Measurements from ENCODE around the gene ANGPTL4. TPM values are rescaled to one million over a fixed set of nuclear protein-coding genes. Genes with fewer than 3 reads are reported as not detected.

Gene ANGPTL4
- total RNA-seq, 1 donor from 2014 or later = 6.3 TPM

DNA sequence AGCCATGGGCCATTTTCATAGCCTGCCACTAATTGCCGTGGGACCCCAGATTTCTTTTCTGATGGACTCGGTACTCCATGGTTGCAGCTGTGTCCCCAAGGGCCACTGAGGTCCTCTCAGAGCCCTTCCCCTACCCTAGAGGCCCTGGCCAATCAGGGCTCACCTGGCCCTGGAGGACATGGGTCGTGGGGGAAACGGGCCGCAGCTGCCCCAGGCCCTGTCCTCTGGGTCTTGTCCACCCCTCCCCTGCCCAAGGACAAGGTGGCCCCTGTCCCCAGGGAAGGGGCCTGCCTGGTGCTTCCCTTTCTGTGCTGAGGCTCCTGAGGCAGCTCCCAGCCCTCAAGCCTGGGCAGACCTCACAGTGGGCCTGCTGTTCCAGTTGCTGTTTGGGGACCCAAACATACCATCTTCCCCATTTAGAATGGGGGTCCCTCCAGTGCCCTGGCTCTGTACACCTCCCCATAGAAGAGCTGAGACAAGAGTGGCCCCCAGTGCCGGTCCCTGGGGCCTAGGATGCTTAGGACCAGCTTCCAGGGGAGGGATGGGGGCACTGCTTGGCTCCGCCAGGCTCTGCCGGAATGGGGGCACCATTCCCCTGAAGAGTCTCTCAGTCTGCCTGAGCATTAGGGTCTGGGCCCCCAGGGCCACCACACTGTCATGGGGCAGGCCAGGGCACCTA, 29.4 kb downstream of the ANGPTL4 start:
- intact Hi-C loops (cut with DNase I) = no loop called here
- TF ChIP-seq, protein P1, sequence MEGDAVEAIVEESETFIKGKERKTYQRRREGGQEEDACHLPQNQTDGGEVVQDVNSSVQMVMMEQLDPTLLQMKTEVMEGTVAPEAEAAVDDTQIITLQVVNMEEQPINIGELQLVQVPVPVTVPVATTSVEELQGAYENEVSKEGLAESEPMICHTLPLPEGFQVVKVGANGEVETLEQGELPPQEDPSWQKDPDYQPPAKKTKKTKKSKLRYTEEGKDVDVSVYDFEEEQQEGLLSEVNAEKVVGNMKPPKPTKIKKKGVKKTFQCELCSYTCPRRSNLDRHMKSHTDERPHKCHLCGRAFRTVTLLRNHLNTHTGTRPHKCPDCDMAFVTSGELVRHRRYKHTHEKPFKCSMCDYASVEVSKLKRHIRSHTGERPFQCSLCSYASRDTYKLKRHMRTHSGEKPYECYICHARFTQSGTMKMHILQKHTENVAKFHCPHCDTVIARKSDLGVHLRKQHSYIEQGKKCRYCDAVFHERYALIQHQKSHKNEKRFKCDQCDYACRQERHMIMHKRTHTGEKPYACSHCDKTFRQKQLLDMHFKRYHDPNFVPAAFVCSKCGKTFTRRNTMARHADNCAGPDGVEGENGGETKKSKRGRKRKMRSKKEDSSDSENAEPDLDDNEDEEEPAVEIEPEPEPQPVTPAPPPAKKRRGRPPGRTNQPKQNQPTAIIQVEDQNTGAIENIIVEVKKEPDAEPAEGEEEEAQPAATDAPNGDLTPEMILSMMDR (IDR thresholded peaks at IDR 0.05) = no peak
- peak overlapping the region; percentile 56 for H3K27ac ChIP-seq
- H3K9me3 ChIP-seq = no peaks in the 10 kb centered on the region
- H3K27me3 ChIP-seq = no peaks in the 10 kb centered on the region
- DNase-seq (no peak), ATAC-seq (no peak)
- peaks cover 74% of the 10 kb centered on the region for H3K4me1 ChIP-seq
- no peaks in the 10 kb centered on the region for H3K36me3 ChIP-seq
- no peak overlapping the region for H3K4me3 ChIP-seq

DNA sequence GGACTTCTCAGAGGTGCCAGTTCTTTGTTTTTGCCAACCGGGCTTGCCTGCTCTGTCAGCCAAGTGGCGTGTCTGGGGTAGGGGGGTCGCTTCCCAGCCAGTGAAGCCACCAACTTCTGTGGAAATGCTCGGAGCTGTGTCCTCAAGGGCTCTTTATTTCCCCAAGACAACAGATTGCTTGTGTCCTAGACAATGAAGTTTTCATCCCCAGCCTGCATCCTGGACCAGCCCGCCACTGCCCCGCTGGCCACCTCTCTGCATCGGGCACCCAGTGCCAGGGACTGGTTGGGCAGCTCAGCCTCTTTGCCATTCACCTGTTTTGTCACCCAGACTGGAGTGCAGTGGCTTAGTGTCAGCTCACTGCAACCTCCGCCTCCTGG, 29.9 kb downstream of the ANGPTL4 start:
- H3K27me3 ChIP-seq = no peaks in the 10 kb centered on the region
- no peaks in the 10 kb centered on the region for H3K36me3 ChIP-seq
- ATAC-seq = no peak
- no peak overlapping the region for H3K4me3 ChIP-seq
- intact Hi-C loops (cut with DNase I) = no loop called here
- no peaks in the 10 kb centered on the region for H3K9me3 ChIP-seq
- DNase-seq = no peak
- TF ChIP-seq, protein P1 (IDR thresholded peaks at IDR 0.05) = no peak
- peak overlapping the region; percentile 56 for H3K27ac ChIP-seq
- peaks cover 74% of the 10 kb centered on the region for H3K4me1 ChIP-seq

DNA sequence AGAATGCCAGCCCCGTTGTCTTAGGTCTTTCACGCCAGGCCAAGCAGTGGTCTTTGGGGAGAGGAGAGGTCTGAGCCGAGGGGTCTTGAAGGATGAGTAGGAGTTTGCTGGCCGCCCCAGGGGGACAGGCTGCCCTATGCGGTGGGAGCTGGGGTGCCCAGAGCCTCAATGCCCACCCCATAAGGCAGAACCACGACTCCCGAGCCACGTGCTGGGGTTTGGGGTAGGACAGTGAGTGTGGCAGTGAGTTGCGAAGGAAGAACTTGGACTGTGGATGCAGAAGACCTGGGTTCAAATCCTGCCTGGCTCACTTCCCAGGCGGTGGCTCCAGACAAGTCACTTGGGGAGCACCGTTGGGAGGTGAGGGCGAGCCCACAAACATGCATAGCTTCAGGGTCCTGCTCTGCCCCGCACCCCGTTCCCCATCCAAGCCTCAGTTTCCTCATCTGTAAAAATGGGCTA, 31.7 kb downstream of the ANGPTL4 start:
- DNase-seq = no peak
- intact Hi-C loops (cut with DNase I) = loop anchor here (5.0 kb wide), 1 partner anchor 38 kb away; no protein-coding TSS in a partner anchor

DNA sequence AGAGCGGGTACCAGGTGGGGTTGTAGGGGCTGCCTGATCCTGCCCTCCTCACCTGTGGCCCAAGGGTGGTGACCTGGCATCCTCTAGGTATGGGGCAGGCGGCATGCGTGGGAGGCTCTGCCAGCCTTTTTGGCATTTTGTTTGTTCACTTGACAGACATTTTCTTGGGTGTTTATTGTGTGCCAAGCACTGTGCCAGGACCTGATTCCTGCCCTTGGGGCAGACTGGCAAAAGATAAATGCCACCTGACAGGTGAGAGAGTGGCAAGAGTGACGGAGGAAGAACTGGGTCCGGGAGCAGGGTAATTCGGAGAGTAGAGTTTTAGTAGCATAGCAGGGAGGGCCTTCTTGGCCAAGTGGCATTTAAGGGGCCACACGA, 32.2 kb downstream of the ANGPTL4 start:
- Histone ChIP-seq H3K36me3 (peaks cover 20% of the 10 kb centered on the region), H3K4me1 (peaks cover 64% of the 10 kb centered on the region), H3K27ac (no peak overlapping the region), H3K9me3 (no peaks in the 10 kb centered on the region), H3K4me3 (no peak overlapping the region), H3K27me3 (no peaks in the 10 kb centered on the region)
- TF ChIP-seq, protein P1 (IDR thresholded peaks at IDR 0.05) = no peak
- no peak for ATAC-seq
- no peak for DNase-seq
- intact Hi-C loops (cut with DNase I) = loop anchor here (5.0 kb wide), 1 partner anchor 39 kb away; no protein-coding TSS in a partner anchor

More for the DNA sequence above, 31.7 kb downstream of the ANGPTL4 start:
- ATAC-seq = no peak
- H3K27ac ChIP-seq = peak overlapping the region; percentile 56
- H3K9me3 ChIP-seq = no peaks in the 10 kb centered on the region
- H3K4me1 ChIP-seq = peaks cover 68% of the 10 kb centered on the region
- TF ChIP-seq, protein P1 (IDR thresholded peaks at IDR 0.05) = no peak
- H3K4me3 ChIP-seq = no peak overlapping the region
- H3K27me3 ChIP-seq = no peaks in the 10 kb centered on the region
- H3K36me3 ChIP-seq = peaks cover 16% of the 10 kb centered on the region

DNA sequence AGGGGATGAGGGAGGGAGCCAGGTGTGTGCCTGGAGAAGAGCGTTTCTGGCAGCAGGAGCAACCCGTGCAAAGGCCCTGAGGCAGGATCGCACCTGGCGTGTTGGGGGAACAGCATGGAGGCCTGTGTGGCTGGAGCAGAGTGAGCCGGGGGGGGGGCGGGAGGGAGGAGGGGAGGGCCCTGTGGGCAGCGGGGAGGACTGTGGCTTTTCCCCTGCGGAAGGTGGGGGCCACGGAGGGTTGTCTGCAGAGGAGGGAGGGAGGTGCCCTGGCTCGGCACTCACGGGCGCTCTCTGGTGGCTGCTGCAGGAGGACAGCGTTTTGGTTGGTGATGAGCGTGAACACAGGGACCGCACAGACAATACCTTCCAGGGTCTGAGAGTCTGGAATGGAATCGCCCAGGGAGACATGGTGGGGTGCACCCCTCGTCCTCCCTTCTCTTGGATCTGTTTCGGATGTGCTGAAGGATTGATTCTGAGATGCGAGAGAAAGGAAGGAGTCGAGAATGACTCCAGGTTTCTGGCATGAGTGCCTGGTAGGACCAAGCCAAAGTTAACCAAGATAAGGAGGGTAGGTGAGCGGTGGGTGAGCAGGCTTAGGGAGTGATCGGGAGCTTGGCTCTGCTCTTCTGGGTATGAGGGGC, 32.7 kb downstream of the ANGPTL4 start:
- no peak overlapping the region for H3K4me3 ChIP-seq
- TF ChIP-seq, protein P1 (IDR thresholded peaks at IDR 0.05) = peak; percentile 67
- no peak overlapping the region for H3K27ac ChIP-seq
- intact Hi-C loops (cut with DNase I) = loop anchor here (5.0 kb wide), 1 partner anchor 39 kb away; no protein-coding TSS in a partner anchor
- H3K36me3 ChIP-seq = peaks cover 22% of the 10 kb centered on the region
- ATAC-seq (peak; percentile 78), DNase-seq (peak; percentile 85)
- H3K9me3 ChIP-seq = no peaks in the 10 kb centered on the region
- H3K4me1 ChIP-seq = peaks cover 59% of the 10 kb centered on the region
- H3K27me3 ChIP-seq = no peaks in the 10 kb centered on the region
